Tibial nerve (tissue), 4 donors: ENCODE data around the gene SLC35F3.

Experiments
- CTCF ChIP-seq, 5 experiments: fragments of 200-600 bp in 3 of 5; fragments of 450-650 bp in 2 of 5; sonication (generic) in 3 of 5; IDR thresholded peaks; one replicate each; pipeline ENCODE4 v1.5.1; 2016 to 2019; ENCODE audit warnings: antibody characterized with exemption in 5 of 5, mild to moderate bottlenecking in 3 of 5, moderate library complexity in 2 of 5
- EP300 ChIP-seq, 2 donors: sonication (generic); formaldehyde crosslinking; IDR thresholded peaks; one replicate each; pipeline ENCODE4 v1.6.1; 2017; ENCODE audit warnings: antibody characterized with exemption in 2 of 2, mild to moderate bottlenecking in 1 of 2
- POLR2A ChIP-seq, 2 donors: fragments of 450-650 bp; IDR thresholded peaks; one replicate each; pipeline ENCODE4 v1.6.1; 2017; ENCODE audit warnings: antibody characterized with exemption in 2 of 2, mild to moderate bottlenecking in 2 of 2, moderate library complexity in 2 of 2

- TF ChIP-seq POLR2A (IDR thresholded peaks at IDR 0.05) (no peak), CTCF (IDR thresholded peaks at IDR 0.05) (no peak), EP300 (IDR thresholded peaks at IDR 0.05) (no peak)
These were observed 377.5 kb downstream of the SLC35F3 start for GRCh38 chr1:234281826-234282489.
